ENCODE measurements around the gene CCDC141. TPM values are rescaled to one million over a fixed set of nuclear protein-coding genes. Genes with fewer than 3 reads are reported as not detected.

The CCDC141 gene
- total RNA-seq, 1 donor from 2014 or later: 25.7 TPM

- no peaks in the 10 kb centered on the region for H3K27me3 ChIP-seq
- intact Hi-C loops (cut with DNase I): no loop called here
- DNase-seq: no peak
- H3K36me3 ChIP-seq: no peaks in the 10 kb centered on the region
- H3K9me3 ChIP-seq: no peaks in the 10 kb centered on the region
- TF ChIP-seq CTCF (IDR thresholded peaks at IDR 0.05): no peak
- no peak overlapping the region for H3K27ac ChIP-seq
- ATAC-seq: no peak
- H3K4me1 ChIP-seq: no peaks in the 10 kb centered on the region
- no peak overlapping the region for H3K4me3 ChIP-seq
Measured at GRCh38 chr2:179031731-179032408, 18.1 kb downstream of the CCDC141 start.

- H3K4me1 ChIP-seq: no peaks in the 10 kb centered on the region
- no peak for ATAC-seq
- H3K4me3 ChIP-seq: no peak overlapping the region
- intact Hi-C loops (cut with DNase I): no loop called here
- DNase-seq: no peak
- H3K27ac ChIP-seq: no peak overlapping the region
- no peaks in the 10 kb centered on the region for H3K36me3 ChIP-seq
- H3K9me3 ChIP-seq: no peaks in the 10 kb centered on the region
- TF ChIP-seq CTCF (IDR thresholded peaks at IDR 0.05): no peak
- no peaks in the 10 kb centered on the region for H3K27me3 ChIP-seq
Measured at GRCh38 chr2:179024445-179024844, 25.5 kb downstream of the CCDC141 start.

GRCh38 chr2:179022685-179023084, 27.3 kb downstream of the CCDC141 start:
- no peaks in the 10 kb centered on the region for H3K36me3 ChIP-seq
- ATAC-seq (no peak), DNase-seq (no peak)
- no peaks in the 10 kb centered on the region for H3K9me3 ChIP-seq
- H3K27ac ChIP-seq: no peak overlapping the region
- H3K27me3 ChIP-seq: no peaks in the 10 kb centered on the region
- intact Hi-C loops (cut with DNase I): no loop called here
- no peaks in the 10 kb centered on the region for H3K4me1 ChIP-seq
- H3K4me3 ChIP-seq: no peak overlapping the region
- TF ChIP-seq CTCF (IDR thresholded peaks at IDR 0.05): no peak

- no peak overlapping the region for H3K4me3 ChIP-seq
- intact Hi-C loops (cut with DNase I): no loop called here
- H3K27me3 ChIP-seq: no peaks in the 10 kb centered on the region
- no peaks in the 10 kb centered on the region for H3K9me3 ChIP-seq
- no peaks in the 10 kb centered on the region for H3K4me1 ChIP-seq
- no peak overlapping the region for H3K27ac ChIP-seq
- H3K36me3 ChIP-seq: no peaks in the 10 kb centered on the region
- DNase-seq (no peak), ATAC-seq (no peak)
- no peak for TF ChIP-seq CTCF (IDR thresholded peaks at IDR 0.05)
Measured at GRCh38 chr2:179021258-179021657, 28.7 kb downstream of the CCDC141 start.

GRCh38 chr2:179020156-179020750, 29.7 kb downstream of the CCDC141 start:
- intact Hi-C loops (cut with DNase I): no loop called here
- Histone ChIP-seq H3K4me1 (no peaks in the 10 kb centered on the region), H3K27me3 (no peaks in the 10 kb centered on the region), H3K9me3 (no peaks in the 10 kb centered on the region), H3K4me3 (no peak overlapping the region), H3K27ac (no peak overlapping the region), H3K36me3 (no peaks in the 10 kb centered on the region)
- peak; percentile 41 for TF ChIP-seq CTCF (IDR thresholded peaks at IDR 0.05)
- DNase-seq (no peak), ATAC-seq (peak; percentile 83)
